Lower leg skin (tissue), 3 donors: ENCODE measurements around the gene MCF2L2.

Experiments
- CTCF ChIP-seq, 3 donors: fragments of 450-650 bp; IDR thresholded peaks; one replicate each; pipeline ENCODE4 v1.5.1; 2016; ENCODE audit warnings: antibody characterized with exemption in 3 of 3, mild to moderate bottlenecking in 3 of 3, moderate library complexity in 2 of 3
- POLR2A ChIP-seq, 2 donors: fragments of 450-650 bp; IDR thresholded peaks; one replicate each; pipeline ENCODE4 v1.6.1; 2016 to 2017; ENCODE audit warnings: antibody characterized with exemption in 2 of 2, mild to moderate bottlenecking in 1 of 2, moderate library complexity in 1 of 2

GRCh38 chr3:183409219-183409618 lies 19.2 kb downstream of the MCF2L2 start:
- TF ChIP-seq CTCF (IDR thresholded peaks at IDR 0.05) (no peak), POLR2A (IDR thresholded peaks at IDR 0.05) (no peak)
